HG03196 (cell line): ENCODE measurements around the gene CDH13.

Experiments used
- ATAC-seq: cut with Tn5 transposase; IDR thresholded peaks from one replicate; pipeline ENCODE4 v1.9.1; 2021; ENCODE audit not compliant: unreplicated experiment

The CDH13 gene

GRCh38 chr16:82684256-82684655 lies 57.5 kb downstream of the CDH13 start:
- ATAC-seq: no peak

GRCh38 chr16:82685526-82685925 lies 58.8 kb downstream of the CDH13 start:
- no peak for ATAC-seq

- ATAC-seq: no peak
Measured at GRCh38 chr16:82694239-82694874, 67.6 kb downstream of the CDH13 start.

GRCh38 chr16:82695806-82696205 lies 69.0 kb downstream of the CDH13 start:
- ATAC-seq: no peak

GRCh38 chr16:82699260-82699659 lies 72.5 kb downstream of the CDH13 start:
- no peak for ATAC-seq

- ATAC-seq: no peak
Measured at GRCh38 chr16:82699711-82700495, 73.1 kb downstream of the CDH13 start.

- ATAC-seq: no peak
Measured at GRCh38 chr16:82700541-82701235, 73.9 kb downstream of the CDH13 start.

GRCh38 chr16:82701442-82701955 lies 74.7 kb downstream of the CDH13 start:
- ATAC-seq: no peak

- no peak for ATAC-seq
Measured at GRCh38 chr16:82703161-82703560, 76.4 kb downstream of the CDH13 start.

GRCh38 chr16:82703871-82704768 lies 77.4 kb downstream of the CDH13 start:
- ATAC-seq: no peak

GRCh38 chr16:82709987-82710386 lies 83.2 kb downstream of the CDH13 start:
- ATAC-seq: no peak

GRCh38 chr16:82713778-82714177 lies 87.0 kb downstream of the CDH13 start:
- ATAC-seq: no peak

- no peak for ATAC-seq
Measured at GRCh38 chr16:82715160-82715559, 88.4 kb downstream of the CDH13 start.

- ATAC-seq: no peak
Measured at GRCh38 chr16:82715833-82716232, 89.1 kb downstream of the CDH13 start.

- no peak for ATAC-seq
Measured at GRCh38 chr16:82716361-82716855, 89.6 kb downstream of the CDH13 start.

GRCh38 chr16:82720414-82720813 lies 93.6 kb downstream of the CDH13 start:
- ATAC-seq: no peak

- ATAC-seq: no peak
Measured at GRCh38 chr16:82726306-82726705, 99.5 kb downstream of the CDH13 start.

- no peak for ATAC-seq
Measured at GRCh38 chr16:82728901-82729300, 102.1 kb downstream of the CDH13 start.

GRCh38 chr16:82730901-82731300 lies 104.1 kb downstream of the CDH13 start:
- no peak for ATAC-seq

- no peak for ATAC-seq
Measured at GRCh38 chr16:82732461-82732860, 105.7 kb downstream of the CDH13 start.

GRCh38 chr16:82735186-82735585 lies 108.4 kb downstream of the CDH13 start:
- ATAC-seq: no peak
